HG03095 (cell line): ENCODE measurements around the gene FLYWCH1.
A peak's percentile ranks its signal among the peaks of the same experiment; 100 is the strongest.
"Not testable (repeated sequence)": the region's sequence is repeated elsewhere in the genome, so short reads cannot be mapped to it uniquely, and the experiment has no call there.

Experiments
- ATAC-seq: cut with Tn5 transposase; IDR thresholded peaks from one replicate; pipeline ENCODE4 v1.9.1; 2021; ENCODE audit warnings: moderate library complexity; ENCODE audit not compliant: unreplicated experiment

FLYWCH1 gene

GRCh38 chr16:2898831-2899563 lies 12.7 kb upstream of the FLYWCH1 start:
- no peak for ATAC-seq

- ATAC-seq, result no peak
These were observed 12.1 kb upstream of the FLYWCH1 start for GRCh38 chr16:2899564-2900072.

- ATAC-seq, result no peak
These were observed 11.1 kb upstream of the FLYWCH1 start for GRCh38 chr16:2900526-2901075.

- ATAC-seq, result no peak
These were observed 9.2 kb upstream of the FLYWCH1 start for GRCh38 chr16:2902337-2903130.

- ATAC-seq, result peak; percentile 46
These were observed 7.4 kb upstream of the FLYWCH1 start for GRCh38 chr16:2904100-2904921.

GRCh38 chr16:2904922-2905240 lies 6.8 kb upstream of the FLYWCH1 start:
- ATAC-seq, result no peak

- ATAC-seq, result peak; percentile 69
These were observed 6.3 kb upstream of the FLYWCH1 start for GRCh38 chr16:2905241-2905987.

- no peak for ATAC-seq
These were observed 5.7 kb upstream of the FLYWCH1 start for GRCh38 chr16:2905988-2906387.

- ATAC-seq, result not testable (repeated sequence)
These were observed 4.5 kb upstream of the FLYWCH1 start for GRCh38 chr16:2907084-2907753.

- no peak for ATAC-seq
These were observed 1.2 kb upstream of the FLYWCH1 start for GRCh38 chr16:2910441-2910969.

- peak; percentile 17 for ATAC-seq
These were observed 834 bp downstream of the FLYWCH1 start for GRCh38 chr16:2912330-2913199.

- ATAC-seq, result no peak
These were observed 1.9 kb downstream of the FLYWCH1 start for GRCh38 chr16:2913603-2914002.

- no peak for ATAC-seq
These were observed 2.5 kb downstream of the FLYWCH1 start for GRCh38 chr16:2914233-2914632.

- ATAC-seq, result no peak
These were observed 3.6 kb downstream of the FLYWCH1 start for GRCh38 chr16:2915196-2915929.

GRCh38 chr16:2919511-2920255 lies 8.0 kb downstream of the FLYWCH1 start:
- ATAC-seq, result no peak

GRCh38 chr16:2923481-2923880 lies 11.8 kb downstream of the FLYWCH1 start:
- ATAC-seq, result no peak
